Measurements from ENCODE around the gene ANKRD29. TPM values are rescaled to one million over a fixed set of nuclear protein-coding genes. Genes with fewer than 3 reads are reported as not detected.
"Not testable (repeated sequence)": the region's sequence is repeated elsewhere in the genome, so short reads cannot be mapped to it uniquely, and the experiment has no call there.

Gene ANKRD29
- total RNA-seq, 1 donor from 2014 or later = 0.65 TPM

DNA sequence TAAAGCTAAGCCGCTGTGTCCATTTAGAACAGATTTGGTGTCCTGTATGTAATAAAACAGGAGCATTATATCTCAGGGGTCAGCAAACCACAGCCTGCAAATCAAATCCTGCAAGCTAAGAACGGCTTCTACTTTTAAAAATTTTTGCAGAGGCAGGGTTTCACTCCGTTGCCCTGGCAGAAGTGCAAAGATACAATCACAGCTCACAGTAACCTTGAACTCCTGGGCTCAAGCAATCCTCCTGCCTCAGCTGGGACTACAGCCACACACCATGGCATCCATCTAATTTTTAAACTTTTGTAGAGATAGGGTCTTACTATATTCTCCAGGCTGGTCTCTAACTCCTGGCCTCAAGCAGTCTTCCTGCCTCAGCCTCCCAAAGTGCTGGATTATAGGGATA is 47.8 kb downstream of the ANKRD29 start:
- peaks cover 3% of the 10 kb centered on the region for H3F3A ChIP-seq (ENCODE audit: low read depth)
- no peak overlapping the region for H3K27ac Mint-ChIP-seq
- H3K27ac ChIP-seq = no peak overlapping the region
- no peaks in the 10 kb centered on the region for H3K36me3 ChIP-seq
- no peaks in the 10 kb centered on the region for H3K9me3 ChIP-seq (ENCODE audit: low read depth)
- no peak overlapping the region for H3K4me3 ChIP-seq
- no peaks in the 10 kb centered on the region for H3K79me2 ChIP-seq (ENCODE audit: low read depth)
- H3K27me3 Mint-ChIP-seq (ENCODE audit: insufficient read depth, low read depth) = peaks cover 17% of the 10 kb centered on the region
- no peak overlapping the region for H3K4me2 ChIP-seq
- H3K4me3 Mint-ChIP-seq = no peak overlapping the region
- H3K27me3 ChIP-seq = peaks cover 33% of the 10 kb centered on the region
- no peak for DNase-seq (ENCODE audit: low spot score)
- H4K20me1 ChIP-seq (ENCODE audit: low read depth) = peaks cover 17% of the 10 kb centered on the region
- no peaks in the 10 kb centered on the region for H3K36me3 Mint-ChIP-seq
- H3K9me3 Mint-ChIP-seq = no peaks in the 10 kb centered on the region
- peaks cover 10% of the 10 kb centered on the region for H3K4me1 Mint-ChIP-seq
- TF ChIP-seq EZH2phosphoT487 (IDR thresholded peaks at IDR 0.05) = no peak
- TF ChIP-seq, protein P1, sequence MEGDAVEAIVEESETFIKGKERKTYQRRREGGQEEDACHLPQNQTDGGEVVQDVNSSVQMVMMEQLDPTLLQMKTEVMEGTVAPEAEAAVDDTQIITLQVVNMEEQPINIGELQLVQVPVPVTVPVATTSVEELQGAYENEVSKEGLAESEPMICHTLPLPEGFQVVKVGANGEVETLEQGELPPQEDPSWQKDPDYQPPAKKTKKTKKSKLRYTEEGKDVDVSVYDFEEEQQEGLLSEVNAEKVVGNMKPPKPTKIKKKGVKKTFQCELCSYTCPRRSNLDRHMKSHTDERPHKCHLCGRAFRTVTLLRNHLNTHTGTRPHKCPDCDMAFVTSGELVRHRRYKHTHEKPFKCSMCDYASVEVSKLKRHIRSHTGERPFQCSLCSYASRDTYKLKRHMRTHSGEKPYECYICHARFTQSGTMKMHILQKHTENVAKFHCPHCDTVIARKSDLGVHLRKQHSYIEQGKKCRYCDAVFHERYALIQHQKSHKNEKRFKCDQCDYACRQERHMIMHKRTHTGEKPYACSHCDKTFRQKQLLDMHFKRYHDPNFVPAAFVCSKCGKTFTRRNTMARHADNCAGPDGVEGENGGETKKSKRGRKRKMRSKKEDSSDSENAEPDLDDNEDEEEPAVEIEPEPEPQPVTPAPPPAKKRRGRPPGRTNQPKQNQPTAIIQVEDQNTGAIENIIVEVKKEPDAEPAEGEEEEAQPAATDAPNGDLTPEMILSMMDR (IDR thresholded peaks at IDR 0.05) = no peak
- TF ChIP-seq EZH2 (IDR thresholded peaks at IDR 0.05) = no peak
- no peak overlapping the region for H2AFZ ChIP-seq (replicated peaks)
- H3K4me1 ChIP-seq = peaks cover 20% of the 10 kb centered on the region
- no peak overlapping the region for H3K9ac ChIP-seq

DNA sequence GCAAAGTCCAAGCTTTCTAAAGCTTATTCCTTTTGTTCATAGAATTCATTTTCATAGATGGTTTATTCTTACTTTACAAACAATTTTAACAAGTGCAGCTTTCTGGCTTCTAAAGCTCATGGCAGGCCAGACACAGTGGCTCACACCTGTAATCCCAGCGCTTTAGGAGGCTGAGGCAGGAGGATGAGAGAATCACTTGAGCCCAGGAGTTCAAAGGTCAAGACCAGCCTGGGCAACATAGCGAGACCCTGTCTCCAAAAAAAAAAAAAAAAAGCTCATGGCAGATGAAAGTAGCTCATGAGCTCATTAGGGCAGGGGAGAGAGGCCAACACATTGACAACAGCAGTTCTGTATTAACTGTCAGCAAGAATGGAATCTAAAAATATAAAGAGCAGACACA is 48.3 kb downstream of the ANKRD29 start:
- Histone ChIP-seq H3K27ac (no peak overlapping the region), H3K79me2 (ENCODE audit: low read depth) (no peaks in the 10 kb centered on the region), H3K4me1 (peaks cover 19% of the 10 kb centered on the region), H3K4me2 (no peak overlapping the region), H3K36me3 (no peaks in the 10 kb centered on the region), H3K4me3 (no peak overlapping the region), H4K20me1 (ENCODE audit: low read depth) (peaks cover 12% of the 10 kb centered on the region), H2AFZ (replicated peaks) (no peak overlapping the region), H3K9me3 (ENCODE audit: low read depth) (no peaks in the 10 kb centered on the region), H3K27me3 (peaks cover 28% of the 10 kb centered on the region), H3F3A (ENCODE audit: low read depth) (peaks cover 3% of the 10 kb centered on the region), H3K9ac (no peak overlapping the region)
- TF ChIP-seq EZH2phosphoT487 (IDR thresholded peaks at IDR 0.05) (no peak), EZH2 (IDR thresholded peaks at IDR 0.05) (no peak)
- TF ChIP-seq, protein P1 (IDR thresholded peaks at IDR 0.05) = no peak
- no peaks in the 10 kb centered on the region for H3K36me3 Mint-ChIP-seq
- H3K9me3 Mint-ChIP-seq = no peaks in the 10 kb centered on the region
- no peak for DNase-seq (ENCODE audit: low spot score)
- no peak overlapping the region for H3K27ac Mint-ChIP-seq
- H3K27me3 Mint-ChIP-seq (ENCODE audit: insufficient read depth, low read depth) = peaks cover 14% of the 10 kb centered on the region
- H3K4me1 Mint-ChIP-seq = peaks cover 7% of the 10 kb centered on the region
- H3K4me3 Mint-ChIP-seq = no peak overlapping the region

GRCh38 chr18:23613091-23613475 is 49.6 kb downstream of the ANKRD29 start:
- not testable (repeated sequence) for H3K4me3 Mint-ChIP-seq; H3K79me2 ChIP-seq (ENCODE audit: low read depth); H3K4me3 ChIP-seq; H3K27ac Mint-ChIP-seq; H3K27ac ChIP-seq; H3K36me3 Mint-ChIP-seq; H3K27me3 Mint-ChIP-seq (ENCODE audit: insufficient read depth, low read depth); H3K36me3 ChIP-seq; H3K9me3 Mint-ChIP-seq; H3K9ac ChIP-seq; H4K20me1 ChIP-seq (ENCODE audit: low read depth); H2AFZ ChIP-seq (replicated peaks); DNase-seq (ENCODE audit: low spot score); H3K4me2 ChIP-seq; H3K4me1 Mint-ChIP-seq; H3F3A ChIP-seq (ENCODE audit: low read depth); H3K4me1 ChIP-seq; H3K9me3 ChIP-seq (ENCODE audit: low read depth)
- peaks cover 15% of the 10 kb centered on the region for H3K27me3 ChIP-seq

DNA sequence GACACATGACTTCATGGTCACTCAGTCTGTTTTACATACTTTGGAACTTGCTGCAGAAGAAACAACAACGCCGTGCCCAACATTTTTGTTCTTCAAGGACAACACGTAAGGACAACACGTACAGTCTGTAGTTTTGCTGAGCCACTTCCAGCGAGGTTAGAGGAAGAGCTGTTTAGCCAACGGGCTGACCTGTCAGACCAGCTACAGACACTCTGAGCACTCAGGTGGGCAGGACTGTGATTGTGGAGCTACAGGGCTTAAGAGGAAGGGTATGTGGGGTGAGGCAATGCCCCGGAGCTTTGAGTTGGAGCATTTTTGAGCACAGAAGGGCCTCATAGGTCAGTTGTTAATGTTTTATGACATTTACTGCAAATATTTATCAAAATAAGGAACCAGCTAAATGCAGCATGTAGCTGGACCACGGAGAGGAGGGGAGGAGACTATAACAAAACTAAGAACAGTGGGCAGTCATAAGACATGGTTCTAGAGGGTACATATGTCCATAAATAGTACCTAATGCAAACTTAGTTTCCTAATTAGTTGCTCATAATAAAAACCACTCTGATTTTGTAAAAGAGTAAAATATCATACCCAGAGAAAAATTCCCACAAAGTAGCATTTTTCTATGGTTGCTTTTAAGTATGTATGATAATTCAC is 50.1 kb downstream of the ANKRD29 start:
- Mint-ChIP-seq H3K4me3 (no peak overlapping the region), H3K4me1 (no peaks in the 10 kb centered on the region), H3K36me3 (no peaks in the 10 kb centered on the region), H3K27ac (no peak overlapping the region), H3K27me3 (ENCODE audit: insufficient read depth, low read depth) (peaks cover 2% of the 10 kb centered on the region), H3K9me3 (no peaks in the 10 kb centered on the region)
- Histone ChIP-seq H4K20me1 (ENCODE audit: low read depth) (peaks cover 1% of the 10 kb centered on the region), H3K36me3 (no peaks in the 10 kb centered on the region), H3K4me3 (no peak overlapping the region), H3K9ac (no peak overlapping the region), H3K27me3 (peaks cover 10% of the 10 kb centered on the region), H3F3A (ENCODE audit: low read depth) (no peaks in the 10 kb centered on the region), H3K79me2 (ENCODE audit: low read depth) (no peaks in the 10 kb centered on the region), H3K27ac (no peak overlapping the region), H3K4me2 (no peak overlapping the region), H2AFZ (replicated peaks) (no peak overlapping the region), H3K9me3 (ENCODE audit: low read depth) (no peaks in the 10 kb centered on the region), H3K4me1 (peaks cover under 1% of the 10 kb centered on the region)
- DNase-seq (ENCODE audit: low spot score) = no peak
- TF ChIP-seq, protein P1 (IDR thresholded peaks at IDR 0.05) = no peak

All from neural progenitor cell (in vitro differentiated cells).